Osteocyte (in vitro differentiated cells): Measurements from ENCODE around the gene RPSA. TPM values are rescaled to one million over a fixed set of nuclear protein-coding genes. Genes with fewer than 3 reads are reported as not detected.

Source experiments
- DNase-seq: peaks from one replicate; pipeline ENCODE4 v3.0.0; 2021; ENCODE audit warnings: mixed read lengths; ENCODE audit not compliant: unreplicated experiment; ENCODE audit errors: extremely low spot score
- H3K27ac Mint-ChIP-seq: one replicate; pipeline ENCODE4 v1.8.0; 2021; ENCODE audit warnings: mild to moderate bottlenecking, mixed read lengths; ENCODE audit not compliant: unreplicated experiment
- H3K27me3 Mint-ChIP-seq: one replicate; pipeline ENCODE4 v1.8.0; 2021; ENCODE audit warnings: mixed read lengths; ENCODE audit not compliant: unreplicated experiment
- H3K36me3 Mint-ChIP-seq: one replicate; pipeline ENCODE4 v1.8.0; 2021; ENCODE audit warnings: mixed read lengths; ENCODE audit not compliant: unreplicated experiment
- H3K4me1 Mint-ChIP-seq: one replicate; pipeline ENCODE4 v1.8.0; 2021; ENCODE audit warnings: mixed read lengths; ENCODE audit not compliant: unreplicated experiment
- H3K4me3 Mint-ChIP-seq: one replicate; pipeline ENCODE4 v1.8.0; 2021; ENCODE audit warnings: mild to moderate bottlenecking, moderate library complexity, mixed read lengths; ENCODE audit not compliant: unreplicated experiment
- H3K9me3 Mint-ChIP-seq: one replicate; pipeline ENCODE4 v1.8.0; 2021; ENCODE audit warnings: mixed read lengths; ENCODE audit not compliant: unreplicated experiment
- total RNA-seq: library from RNA; stranded (reverse); gene quantifications from 2 replicates; pipeline ENCODE4 v1.2.1, GENCODE V29; 2021
- TF ChIP-seq, protein P1 (sequence below): fragments of 200-600 bp; sonication (generic); IDR thresholded peaks from 2 replicates; pipeline ENCODE4 v1.5.0; 2021; ENCODE audit warnings: antibody characterized with exemption, mild to moderate bottlenecking, moderate library complexity

Gene RPSA
- total RNA-seq, 1 donor from 2014 or later: 991 TPM

DNA sequence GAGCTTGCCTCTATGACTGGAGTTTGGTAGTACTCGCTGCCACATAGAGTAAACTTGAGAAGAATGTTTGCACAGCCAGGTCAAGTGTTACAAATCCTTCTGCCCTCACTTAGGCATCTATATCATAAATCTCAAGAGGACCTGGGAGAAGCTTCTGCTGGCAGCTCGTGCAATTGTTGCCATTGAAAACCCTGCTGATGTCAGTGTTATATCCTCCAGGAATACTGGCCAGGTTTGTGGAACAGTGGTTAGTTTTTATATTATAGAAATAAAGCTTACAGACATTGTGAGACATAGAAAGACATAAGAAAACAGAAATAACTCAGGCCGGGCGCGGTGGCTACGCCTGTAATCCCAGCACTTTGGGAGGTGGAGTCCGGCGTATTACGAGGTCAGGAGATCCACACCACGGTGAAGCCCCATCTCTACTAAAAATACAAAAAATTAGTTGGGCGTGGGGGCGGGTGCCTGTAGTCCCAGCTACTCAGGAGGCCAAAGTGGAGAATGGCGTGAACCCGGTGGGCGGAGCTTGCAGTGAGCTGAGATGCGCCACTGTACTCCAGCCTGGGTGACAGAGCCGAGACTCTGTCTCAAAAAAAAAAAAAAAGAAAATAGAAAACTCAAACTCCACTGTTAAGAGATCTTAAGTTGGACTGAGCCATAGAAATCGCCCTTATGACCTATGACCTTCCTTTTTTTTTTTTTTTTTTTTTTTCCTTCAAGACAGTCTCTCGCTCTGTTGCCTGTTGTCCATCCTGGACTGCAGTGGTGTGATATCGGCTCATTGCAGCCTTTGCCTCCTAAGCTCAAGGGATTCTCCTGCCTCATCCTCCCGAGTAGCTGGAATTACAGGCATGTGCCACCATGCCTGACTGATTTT is 2.2 kb downstream of the RPSA start:
- DNase-seq: no peak
- Mint-ChIP-seq H3K9me3 (no peaks in the 10 kb centered on the region), H3K27me3 (no peaks in the 10 kb centered on the region), H3K4me1 (peaks cover 17% of the 10 kb centered on the region), H3K4me3 (no peak overlapping the region), H3K27ac (no peak overlapping the region), H3K36me3 (peaks cover 44% of the 10 kb centered on the region)
- TF ChIP-seq, protein P1, sequence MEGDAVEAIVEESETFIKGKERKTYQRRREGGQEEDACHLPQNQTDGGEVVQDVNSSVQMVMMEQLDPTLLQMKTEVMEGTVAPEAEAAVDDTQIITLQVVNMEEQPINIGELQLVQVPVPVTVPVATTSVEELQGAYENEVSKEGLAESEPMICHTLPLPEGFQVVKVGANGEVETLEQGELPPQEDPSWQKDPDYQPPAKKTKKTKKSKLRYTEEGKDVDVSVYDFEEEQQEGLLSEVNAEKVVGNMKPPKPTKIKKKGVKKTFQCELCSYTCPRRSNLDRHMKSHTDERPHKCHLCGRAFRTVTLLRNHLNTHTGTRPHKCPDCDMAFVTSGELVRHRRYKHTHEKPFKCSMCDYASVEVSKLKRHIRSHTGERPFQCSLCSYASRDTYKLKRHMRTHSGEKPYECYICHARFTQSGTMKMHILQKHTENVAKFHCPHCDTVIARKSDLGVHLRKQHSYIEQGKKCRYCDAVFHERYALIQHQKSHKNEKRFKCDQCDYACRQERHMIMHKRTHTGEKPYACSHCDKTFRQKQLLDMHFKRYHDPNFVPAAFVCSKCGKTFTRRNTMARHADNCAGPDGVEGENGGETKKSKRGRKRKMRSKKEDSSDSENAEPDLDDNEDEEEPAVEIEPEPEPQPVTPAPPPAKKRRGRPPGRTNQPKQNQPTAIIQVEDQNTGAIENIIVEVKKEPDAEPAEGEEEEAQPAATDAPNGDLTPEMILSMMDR: no peak

DNA sequence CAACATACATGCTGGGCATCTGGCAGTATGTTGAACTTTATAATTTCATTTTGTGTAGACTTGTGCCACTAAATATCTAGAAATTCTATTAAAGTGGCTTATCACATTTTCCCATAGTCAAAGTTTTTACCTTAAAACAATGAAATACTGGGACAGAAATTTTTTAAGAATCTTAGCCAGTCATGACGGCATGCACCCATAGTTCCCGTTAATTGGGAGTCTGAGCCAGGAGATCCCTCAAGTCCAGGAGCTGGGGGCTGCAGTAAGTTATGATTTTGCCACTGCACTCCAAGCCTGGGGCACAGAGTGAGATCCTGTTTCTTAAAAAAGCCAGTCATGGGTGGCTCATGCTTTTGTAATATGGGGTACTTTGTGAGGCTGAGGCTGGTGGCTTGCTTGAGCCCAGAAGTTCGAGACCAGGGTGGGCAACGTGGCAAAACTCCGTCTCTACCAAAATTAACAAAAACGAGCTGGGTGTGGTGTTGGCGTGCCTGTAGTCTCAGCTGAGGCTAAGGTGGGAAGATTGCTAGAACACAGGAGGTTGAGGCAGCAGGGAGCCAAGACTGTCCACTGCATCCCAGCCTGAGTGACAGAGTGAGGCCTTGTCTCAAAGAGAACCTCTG is 3.1 kb downstream of the RPSA start:
- TF ChIP-seq, protein P1: no peak
- peaks cover 44% of the 10 kb centered on the region for H3K36me3 Mint-ChIP-seq
- H3K9me3 Mint-ChIP-seq: no peaks in the 10 kb centered on the region
- H3K27ac Mint-ChIP-seq: no peak overlapping the region
- H3K4me1 Mint-ChIP-seq: peaks cover 17% of the 10 kb centered on the region
- DNase-seq: no peak
- H3K4me3 Mint-ChIP-seq: no peak overlapping the region
- no peaks in the 10 kb centered on the region for H3K27me3 Mint-ChIP-seq

GRCh38 chr3:39410893-39411292 is 4.4 kb downstream of the RPSA start:
- H3K27ac Mint-ChIP-seq: no peak overlapping the region
- H3K4me3 Mint-ChIP-seq: no peak overlapping the region
- H3K4me1 Mint-ChIP-seq: peaks cover 17% of the 10 kb centered on the region
- no peaks in the 10 kb centered on the region for H3K27me3 Mint-ChIP-seq
- peaks cover 44% of the 10 kb centered on the region for H3K36me3 Mint-ChIP-seq
- DNase-seq: no peak
- TF ChIP-seq, protein P1: no peak
- H3K9me3 Mint-ChIP-seq: no peaks in the 10 kb centered on the region

- peaks cover 6% of the 10 kb centered on the region for H3K4me1 Mint-ChIP-seq
- no peak overlapping the region for H3K27ac Mint-ChIP-seq
- no peaks in the 10 kb centered on the region for H3K27me3 Mint-ChIP-seq
- DNase-seq: no peak
- peaks cover 42% of the 10 kb centered on the region for H3K36me3 Mint-ChIP-seq
- H3K9me3 Mint-ChIP-seq: no peaks in the 10 kb centered on the region
- TF ChIP-seq, protein P1: no peak
- H3K4me3 Mint-ChIP-seq: no peak overlapping the region
Measured at GRCh38 chr3:39412668-39413260, 6.2 kb downstream of the RPSA start.
